HG03354 (cell line): Measurements from ENCODE around the gene PRSS56.

Source experiments
- ATAC-seq: cut with Tn5 transposase; IDR thresholded peaks from one replicate; pipeline ENCODE4 v1.9.1; 2021; ENCODE audit warnings: mild to moderate bottlenecking; ENCODE audit not compliant: unreplicated experiment, poor library complexity, severe bottlenecking

Gene PRSS56

GRCh38 chr2:232519581-232520438 lies at the start of gene PRSS56:
PRSS56 (plus strand) TSS chr2:232520388; CDS start chr2:232520599, 211 bp downstream.
- no peak for ATAC-seq

GRCh38 chr2:232473467-232473890 lies 46.7 kb upstream of the PRSS56 start:
- no peak for ATAC-seq

GRCh38 chr2:232476045-232476444 lies 44.1 kb upstream of the PRSS56 start:
- no peak for ATAC-seq

DNA sequence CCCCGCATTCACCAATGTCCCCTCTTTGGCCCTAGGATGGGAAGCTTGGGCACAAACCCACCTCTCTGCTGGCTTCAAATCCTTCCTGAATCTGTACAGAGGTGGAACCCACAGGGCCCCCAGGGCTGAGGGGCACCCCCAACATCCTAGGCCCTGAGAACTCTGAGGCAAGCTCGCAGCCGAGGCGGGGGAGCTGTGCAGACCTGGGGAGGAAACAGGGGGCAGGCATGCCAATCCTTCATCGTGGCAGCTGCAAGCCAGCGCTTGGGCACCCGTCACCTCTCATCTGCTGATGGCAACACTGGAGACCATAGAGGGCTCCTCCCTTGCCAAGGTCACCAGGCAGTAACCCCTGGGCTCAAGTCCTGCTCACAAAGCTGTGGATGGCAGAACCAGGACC lies 43.4 kb upstream of the PRSS56 start:
- no peak for ATAC-seq

DNA sequence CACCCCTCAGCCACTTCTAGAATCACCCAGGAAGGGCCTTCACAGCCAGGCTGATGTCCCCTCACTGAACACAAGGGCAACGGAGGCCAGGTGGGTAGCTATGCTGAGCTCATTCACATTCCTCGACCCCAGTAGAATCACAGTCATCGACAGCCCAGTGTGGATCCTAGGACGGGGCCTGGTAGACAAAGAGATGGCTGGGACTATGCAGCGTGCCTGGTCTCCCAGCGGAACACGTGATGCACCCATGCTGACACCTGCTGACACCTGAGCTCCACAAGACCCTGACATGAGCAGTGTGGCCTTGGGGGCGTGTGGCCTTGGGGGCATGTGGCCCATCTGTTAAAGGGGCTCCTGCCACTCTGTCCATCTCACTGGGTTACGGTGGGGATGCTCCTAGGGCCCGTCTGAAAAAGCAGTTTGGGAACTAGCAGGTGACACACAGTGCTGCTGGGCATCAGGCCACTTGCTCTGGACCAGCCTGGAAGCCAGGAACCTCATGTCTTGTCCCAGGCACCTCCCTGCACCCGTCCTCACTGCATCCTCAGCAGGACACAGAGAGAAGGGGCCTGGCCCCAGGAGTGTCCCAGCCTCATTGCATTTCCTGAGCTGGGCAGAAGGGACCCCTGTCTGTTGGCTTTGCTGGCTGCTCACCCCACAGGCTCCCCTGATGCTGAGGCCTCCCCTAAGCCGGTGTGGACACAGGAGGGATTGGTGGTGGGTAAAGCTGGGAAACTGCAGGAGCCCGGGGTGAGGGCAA lies 42.3 kb upstream of the PRSS56 start:
- no peak for ATAC-seq

DNA sequence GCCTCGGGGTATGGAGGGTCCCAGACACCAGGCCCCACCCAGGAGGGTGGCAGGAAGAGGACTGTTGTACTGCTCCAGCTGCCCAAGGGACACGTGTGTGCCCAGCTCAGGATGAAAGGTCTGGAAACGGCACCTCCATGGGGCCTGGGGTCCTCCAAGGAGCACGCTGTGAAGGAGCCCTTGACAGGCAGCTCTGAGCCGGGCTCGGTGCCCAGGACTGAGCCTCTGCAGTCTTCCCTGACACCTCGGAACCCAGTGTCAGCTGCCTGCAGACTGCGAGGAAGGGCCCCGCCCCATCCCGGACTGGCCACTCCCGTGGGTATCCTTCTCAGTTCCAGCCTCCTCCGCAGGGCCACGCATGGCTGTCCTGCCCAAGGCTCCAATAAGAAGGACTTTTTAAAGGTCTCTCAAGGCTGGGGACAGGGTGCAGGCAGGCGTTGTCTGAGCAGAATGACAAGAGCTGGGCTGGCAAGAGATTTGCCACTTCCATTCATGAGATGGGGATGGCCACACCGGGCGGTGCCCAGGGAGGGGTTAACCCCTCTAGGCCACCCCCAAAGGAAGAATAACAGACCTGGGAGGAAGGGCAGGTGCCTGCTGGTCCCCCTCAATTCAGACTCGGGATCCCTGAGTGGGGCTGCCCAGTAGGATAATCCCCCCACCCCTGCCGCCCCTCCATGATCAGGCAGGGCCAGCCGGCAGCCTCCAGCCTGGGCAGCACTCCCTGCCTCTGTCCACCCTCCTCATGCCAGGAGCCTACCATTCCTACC lies 41.4 kb upstream of the PRSS56 start:
- no peak for ATAC-seq

DNA sequence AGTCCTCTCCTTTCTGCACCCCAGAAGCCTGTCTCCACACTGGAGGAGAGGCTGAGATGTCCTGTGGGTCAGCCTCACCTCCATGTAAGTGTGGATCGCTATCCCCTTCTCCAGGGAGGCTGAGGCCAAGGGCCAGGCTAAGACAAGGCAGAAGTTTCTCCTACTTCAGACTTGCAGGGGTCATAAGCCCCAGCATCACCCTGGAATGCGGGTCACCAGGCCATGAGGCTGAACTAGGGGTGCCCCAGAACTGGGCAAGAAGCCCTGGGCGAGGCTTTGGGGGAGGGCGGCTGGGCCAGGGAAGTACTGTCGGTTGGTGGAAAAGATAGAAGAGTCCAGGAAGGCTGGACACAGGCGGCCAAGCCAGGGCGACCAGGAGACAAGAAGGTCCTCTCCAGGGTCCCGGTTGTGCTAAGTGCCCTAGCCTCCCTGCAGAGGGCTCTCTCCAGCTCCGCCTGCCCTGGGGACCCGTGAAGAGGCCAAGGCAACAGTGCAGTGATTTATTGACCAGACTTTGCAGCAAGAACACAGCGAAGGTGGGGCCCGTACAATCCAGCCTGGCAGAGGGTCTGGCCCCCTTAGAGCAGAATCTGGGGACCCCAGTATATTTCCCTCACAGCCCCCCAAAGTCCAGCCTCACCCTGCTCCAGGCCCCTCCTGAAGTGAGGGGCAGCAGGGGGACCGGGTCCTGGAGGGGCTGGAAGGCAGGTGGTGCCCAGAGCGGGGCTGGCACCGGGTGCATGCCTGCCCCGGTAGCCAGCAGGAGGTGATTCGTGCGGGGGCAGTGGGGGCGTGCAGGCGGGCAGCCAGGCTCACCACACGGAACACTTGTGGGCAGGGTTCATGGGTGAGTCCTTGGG lies 40.6 kb upstream of the PRSS56 start:
- no peak for ATAC-seq

- ATAC-seq = no peak
These were observed 39.7 kb upstream of the PRSS56 start for GRCh38 chr2:232480201-232481190.

- no peak for ATAC-seq
These were observed 38.7 kb upstream of the PRSS56 start for GRCh38 chr2:232481322-232482140.

DNA sequence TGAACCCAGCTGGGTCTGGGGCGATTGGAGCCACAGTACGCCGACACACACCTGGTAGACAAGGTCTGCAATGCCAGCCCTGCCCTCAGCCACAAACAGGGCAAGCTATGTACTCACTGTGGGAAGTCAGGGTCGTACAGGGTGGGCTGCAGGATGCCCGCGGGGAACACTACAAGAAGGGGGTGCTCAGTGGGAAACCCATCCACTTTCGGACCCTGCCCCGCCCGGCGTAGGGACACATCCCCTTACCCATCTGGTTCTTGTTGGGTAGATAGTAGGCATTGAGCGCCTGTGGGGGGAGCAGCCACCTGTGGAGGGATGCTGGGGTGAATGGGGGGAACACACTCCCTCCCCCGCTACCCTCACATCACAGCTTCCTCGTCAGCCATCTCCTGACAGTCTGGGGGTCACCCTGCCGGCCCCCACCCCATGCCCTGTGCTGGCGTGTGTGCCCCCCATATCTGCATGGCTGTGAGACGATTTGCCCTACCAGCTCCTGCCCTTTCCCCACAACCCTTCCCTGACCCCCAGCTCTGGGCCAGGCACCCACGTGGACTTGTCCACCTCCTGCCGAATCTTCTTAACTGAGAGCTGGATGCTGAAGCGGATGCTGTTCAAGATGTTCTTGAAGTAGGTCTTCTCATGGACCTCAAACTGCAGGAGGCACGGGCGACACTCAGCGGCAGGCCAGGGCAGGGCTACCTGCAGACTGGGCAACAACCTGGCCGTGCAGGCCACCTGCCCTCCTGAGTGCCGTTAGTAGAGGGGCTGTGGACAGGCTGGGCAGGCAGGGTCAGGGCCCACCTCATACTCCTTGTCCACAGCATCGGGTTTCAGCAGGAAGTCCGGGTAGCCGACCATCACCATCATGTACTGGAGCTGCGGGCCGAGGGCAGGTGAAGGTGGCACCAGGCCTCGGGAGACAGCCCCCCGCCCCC lies 37.6 kb upstream of the PRSS56 start:
- no peak for ATAC-seq

DNA sequence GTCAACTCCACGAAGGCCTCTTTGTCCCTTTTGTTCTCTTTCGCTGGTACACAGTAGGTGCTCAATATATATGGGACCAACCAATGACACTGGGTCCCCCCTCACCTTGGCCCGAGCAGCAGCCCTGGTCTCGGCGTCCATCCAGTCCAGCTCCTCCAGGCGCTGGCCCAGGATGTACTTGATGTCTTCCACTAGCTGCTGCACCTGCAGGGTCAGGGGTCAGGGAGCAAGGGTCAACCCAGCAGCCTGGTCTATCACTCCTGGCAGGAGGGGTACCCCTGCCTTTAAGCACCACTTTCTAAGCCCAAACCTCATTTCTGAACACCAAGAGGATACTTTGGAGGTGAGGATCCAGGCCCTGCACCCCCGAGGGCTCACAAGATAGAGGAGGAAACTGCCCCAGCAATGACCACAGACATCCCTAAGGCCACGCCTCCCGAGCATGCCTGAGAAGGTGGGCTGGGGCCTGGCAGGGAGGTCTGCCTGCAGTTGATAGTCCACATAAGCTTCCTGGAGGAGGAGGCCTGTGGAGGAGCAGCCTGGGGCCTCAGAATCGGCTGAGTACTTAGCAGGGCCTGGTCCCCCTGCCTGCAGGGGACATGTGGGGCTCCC lies 36.8 kb upstream of the PRSS56 start:
- no peak for ATAC-seq

GRCh38 chr2:232483923-232484627 lies 36.1 kb upstream of the PRSS56 start:
- no peak for ATAC-seq

DNA sequence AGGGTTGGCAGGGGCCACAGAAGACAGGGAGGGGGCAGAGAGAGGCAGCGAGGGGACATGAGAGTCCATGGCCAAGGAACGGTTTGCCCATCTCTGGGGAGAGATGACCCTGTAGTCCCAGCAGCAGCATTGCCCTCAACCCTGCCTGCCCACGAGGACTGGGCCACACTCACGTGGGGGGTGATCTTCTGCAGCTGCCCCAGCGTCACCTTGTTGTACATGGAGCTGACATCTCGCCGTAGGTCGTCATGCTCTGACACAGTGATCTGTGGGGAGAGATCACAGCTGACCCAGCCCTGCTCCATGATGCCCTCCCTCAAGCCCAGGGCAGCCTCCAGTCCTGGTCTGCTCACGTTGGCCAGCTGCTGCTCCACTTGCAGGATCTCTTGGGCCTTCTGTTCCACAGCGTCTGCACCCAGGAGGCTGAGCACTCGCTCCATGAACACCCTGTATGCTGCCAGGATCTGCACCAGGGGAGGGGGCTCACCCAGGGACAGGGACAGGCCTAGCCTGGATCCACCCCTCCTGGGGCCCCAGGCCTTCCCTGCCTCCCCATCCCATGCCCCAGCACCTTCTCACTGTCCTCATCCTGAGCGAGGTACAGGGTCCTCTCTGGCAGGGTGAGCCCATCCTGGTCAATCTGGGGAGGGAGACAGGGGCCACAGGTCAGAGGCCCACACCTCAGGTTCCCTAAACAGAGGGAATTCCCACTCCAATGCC lies 35.4 kb upstream of the PRSS56 start:
- no peak for ATAC-seq

GRCh38 chr2:232485348-232485756 lies 34.8 kb upstream of the PRSS56 start:
- ATAC-seq = no peak
